Memory B cell (primary cell): ENCODE measurements around the gene LRRTM1.

ENCODE experiments used
- ATAC-seq: fragments of 150-1000 bp; cut with Tn5 transposase; 2 replicates; pipeline ENCODE4 v1.10.0; 2021; ENCODE audit warnings: low read depth, mild to moderate bottlenecking, moderate library complexity
- DNase-seq, 2 donors: peaks; one replicate each; pipeline ENCODE4 v3.0.0; 2022; ENCODE audit warnings: low spot score in 2 of 2
- H3K27ac Mint-ChIP-seq: one replicate; pipeline ENCODE4 v1.8.0; 2022; ENCODE audit warnings: mild to moderate bottlenecking, moderate library complexity, mixed read lengths
- H3K27me3 Mint-ChIP-seq: one replicate; pipeline ENCODE4 v1.8.0; 2022; ENCODE audit warnings: mixed read lengths
- H3K36me3 Mint-ChIP-seq: one replicate; pipeline ENCODE4 v1.8.0; 2022; ENCODE audit warnings: mild to moderate bottlenecking, mixed read lengths
- H3K4me1 Mint-ChIP-seq: one replicate; pipeline ENCODE4 v1.8.0; 2022; ENCODE audit warnings: mixed read lengths
- H3K4me3 Mint-ChIP-seq: one replicate; pipeline ENCODE4 v1.8.0; 2022; ENCODE audit warnings: mild to moderate bottlenecking, moderate library complexity, mixed read lengths
- H3K9me3 Mint-ChIP-seq: one replicate; pipeline ENCODE4 v1.8.0; 2022; ENCODE audit warnings: mixed read lengths

LRRTM1 gene

DNA sequence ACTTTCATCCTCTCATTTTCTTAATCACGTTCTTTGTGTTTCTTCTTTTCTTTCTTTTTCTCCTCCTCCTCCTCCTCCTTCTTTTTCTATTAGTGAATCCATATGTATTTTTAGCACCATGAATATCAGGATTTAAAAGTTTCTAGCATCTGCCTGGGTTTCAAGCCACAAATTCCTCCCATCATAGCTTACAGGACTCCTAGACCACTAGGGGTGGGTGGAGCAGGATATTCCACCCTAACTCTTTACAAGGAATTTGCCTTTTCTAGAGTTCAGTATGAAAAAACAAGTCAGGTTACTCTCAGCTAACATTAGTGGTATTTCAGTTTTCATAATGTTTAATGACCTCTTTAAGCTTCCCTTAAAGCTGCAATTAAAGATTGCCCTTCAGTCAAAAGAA lies 19.1 kb upstream of the LRRTM1 start:
- no peak for DNase-seq
- H3K4me3 Mint-ChIP-seq = no peak overlapping the region
- H3K27me3 Mint-ChIP-seq = no peaks in the 10 kb centered on the region
- no peak overlapping the region for H3K27ac Mint-ChIP-seq
- H3K4me1 Mint-ChIP-seq = no peaks in the 10 kb centered on the region
- H3K36me3 Mint-ChIP-seq = no peaks in the 10 kb centered on the region
- no peak for ATAC-seq
- H3K9me3 Mint-ChIP-seq = no peaks in the 10 kb centered on the region

DNA sequence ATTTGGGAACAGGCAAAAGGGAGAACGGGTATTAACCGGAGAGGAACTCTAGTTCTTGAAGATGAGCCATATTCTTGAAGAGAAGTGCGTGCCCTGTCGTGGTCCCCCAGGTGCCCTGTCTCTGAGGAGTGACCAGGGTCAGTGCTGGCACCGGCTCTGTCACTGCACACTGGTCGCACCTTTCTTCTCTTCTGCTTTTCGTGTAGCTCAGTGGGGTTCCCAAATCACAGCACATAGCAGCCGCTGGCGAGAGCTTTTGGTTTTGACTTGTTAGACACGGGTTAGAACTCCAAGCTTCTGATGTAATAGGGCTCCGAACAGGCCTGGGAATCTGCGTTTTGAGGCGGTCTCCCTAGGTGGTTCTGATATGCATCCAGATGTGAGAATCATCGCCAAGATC lies 18.4 kb upstream of the LRRTM1 start:
- Mint-ChIP-seq H3K27me3 (no peaks in the 10 kb centered on the region), H3K4me3 (no peak overlapping the region), H3K36me3 (no peaks in the 10 kb centered on the region), H3K4me1 (no peaks in the 10 kb centered on the region), H3K9me3 (no peaks in the 10 kb centered on the region), H3K27ac (no peak overlapping the region)
- DNase-seq (no peak), ATAC-seq (no peak)

DNA sequence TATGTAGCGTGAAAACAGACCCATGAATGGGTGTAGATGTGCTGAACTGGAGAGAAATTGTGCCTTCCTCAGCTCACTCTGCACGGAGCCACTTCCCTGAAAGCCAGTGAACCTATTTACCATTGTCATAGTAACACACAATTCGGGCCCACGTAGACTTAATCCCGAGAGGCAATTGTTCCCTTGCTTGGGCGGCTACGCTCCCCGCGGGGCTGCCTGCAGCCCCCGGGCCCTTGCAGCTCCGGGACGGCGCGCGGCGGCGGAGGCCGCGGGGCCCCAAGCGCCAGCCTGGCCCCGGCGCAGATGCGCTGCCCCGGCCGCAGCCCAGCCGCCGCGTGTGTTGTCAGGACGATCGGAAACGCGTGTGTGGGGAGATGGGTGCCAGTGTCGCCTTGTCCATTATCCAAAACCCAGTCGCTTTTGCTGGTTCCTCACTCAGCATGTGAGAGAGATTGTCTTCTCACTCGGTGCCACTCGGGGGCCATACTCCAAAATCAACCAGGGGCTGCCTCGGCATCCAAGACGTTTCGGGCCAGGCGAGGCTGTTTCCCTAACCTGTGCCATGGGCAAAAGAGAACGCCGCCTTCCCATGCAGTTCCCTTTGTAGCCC lies 17.9 kb upstream of the LRRTM1 start:
- ATAC-seq (no peak), DNase-seq (no peak)
- no peaks in the 10 kb centered on the region for H3K36me3 Mint-ChIP-seq
- no peaks in the 10 kb centered on the region for H3K4me1 Mint-ChIP-seq
- H3K27ac Mint-ChIP-seq = no peak overlapping the region
- H3K27me3 Mint-ChIP-seq = no peaks in the 10 kb centered on the region
- H3K4me3 Mint-ChIP-seq = no peak overlapping the region
- H3K9me3 Mint-ChIP-seq = peaks cover 2% of the 10 kb centered on the region

DNA sequence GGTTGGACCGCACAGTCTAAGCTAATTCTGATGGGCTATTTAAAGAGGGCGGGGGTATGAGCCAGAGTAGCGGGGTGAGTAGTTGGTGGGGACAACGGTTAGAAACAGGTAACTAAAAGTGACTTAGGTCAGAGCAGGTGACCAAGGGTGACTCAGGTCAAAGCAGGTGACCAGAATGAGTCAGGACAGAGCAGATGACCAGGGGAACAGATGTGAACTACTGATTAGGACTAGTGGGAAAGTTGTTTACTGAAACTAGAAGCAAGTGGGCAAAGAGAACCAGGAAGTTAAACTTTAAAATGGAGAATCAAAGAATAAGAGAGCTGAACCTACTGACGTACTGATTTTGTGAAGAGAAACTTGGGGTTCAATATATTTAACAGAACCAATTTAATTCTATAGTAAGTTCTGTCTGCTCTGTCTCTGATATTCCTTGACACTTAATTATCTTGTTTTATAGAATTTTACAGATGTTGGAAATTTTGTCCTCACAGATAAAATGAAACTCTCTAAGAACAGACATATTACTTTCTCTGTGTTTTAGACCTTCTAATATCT lies 7.8 kb upstream of the LRRTM1 start:
- H3K36me3 Mint-ChIP-seq = no peaks in the 10 kb centered on the region
- H3K4me1 Mint-ChIP-seq = no peaks in the 10 kb centered on the region
- H3K27me3 Mint-ChIP-seq = no peaks in the 10 kb centered on the region
- ATAC-seq (no peak), DNase-seq (no peak)
- peaks cover 4% of the 10 kb centered on the region for H3K9me3 Mint-ChIP-seq
- H3K27ac Mint-ChIP-seq = no peak overlapping the region
- H3K4me3 Mint-ChIP-seq = no peak overlapping the region

DNA sequence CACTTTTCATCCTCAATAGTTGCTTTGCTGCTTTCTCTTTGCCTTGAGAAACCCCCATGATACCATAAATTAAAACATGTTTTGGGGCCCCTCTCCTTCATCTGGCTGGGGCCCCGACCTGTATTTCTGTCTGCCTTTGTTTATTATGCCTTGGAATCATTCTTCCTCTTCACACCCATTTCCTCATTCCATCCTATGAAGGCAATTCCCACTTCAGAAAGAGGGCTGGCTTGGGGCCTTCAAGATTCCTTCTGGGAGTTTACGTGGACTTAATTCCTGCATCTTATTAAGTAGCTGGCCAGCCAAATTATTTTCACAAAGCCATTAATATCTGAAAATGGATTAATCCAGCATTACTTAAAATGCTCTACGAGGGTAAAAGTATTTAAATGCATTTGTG lies 6.8 kb upstream of the LRRTM1 start:
- Mint-ChIP-seq H3K36me3 (peaks cover under 1% of the 10 kb centered on the region), H3K9me3 (peaks cover 2% of the 10 kb centered on the region), H3K4me3 (no peak overlapping the region), H3K27ac (no peak overlapping the region), H3K27me3 (no peaks in the 10 kb centered on the region), H3K4me1 (no peaks in the 10 kb centered on the region)
- DNase-seq (no peak), ATAC-seq (no peak)

DNA sequence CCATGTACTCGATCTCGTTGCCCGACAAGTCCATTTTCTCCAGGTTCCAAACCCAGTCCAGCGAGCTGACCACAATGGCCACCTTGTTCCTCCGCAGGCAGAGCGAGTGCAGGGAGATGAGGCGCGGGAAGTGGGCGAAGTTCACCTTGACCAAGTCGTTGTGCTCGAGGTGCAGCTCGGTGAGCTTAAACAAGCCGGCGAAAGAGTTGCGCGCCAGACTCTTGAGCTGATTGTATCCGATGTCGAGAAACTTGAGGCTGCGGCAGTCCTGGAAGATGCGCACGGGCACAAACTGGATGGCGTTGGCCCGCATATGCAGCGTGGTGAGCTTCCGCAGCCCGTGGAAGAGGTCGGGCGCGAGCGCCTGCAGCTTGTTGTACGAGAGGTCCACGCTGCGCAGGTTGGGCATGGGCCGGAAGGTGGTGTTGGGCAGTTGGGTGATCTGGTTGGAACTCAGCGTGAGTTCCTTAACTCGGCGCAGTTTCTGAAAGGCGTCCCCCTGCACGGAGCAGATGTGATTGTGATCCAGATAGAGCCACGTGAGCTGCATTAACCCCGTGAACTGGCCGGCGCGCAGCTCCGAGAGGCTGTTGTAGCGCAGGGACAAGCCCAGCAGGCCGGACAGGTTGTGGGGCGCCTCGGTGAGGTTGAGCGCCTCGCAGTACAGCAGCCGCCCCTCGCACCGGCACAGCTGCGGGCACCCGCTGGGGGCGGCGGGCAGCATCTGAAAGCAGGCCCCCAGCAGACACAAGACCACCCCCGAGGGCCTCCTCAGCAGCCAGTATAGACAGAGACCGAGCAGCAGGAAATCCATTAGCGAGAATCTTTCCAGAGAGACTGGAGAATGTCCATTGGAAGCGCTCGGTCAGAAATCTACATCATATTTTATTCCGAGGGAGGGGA lies 1.3 kb downstream of the LRRTM1 start:
- peaks cover 12% of the 10 kb centered on the region for H3K27me3 Mint-ChIP-seq
- H3K9me3 Mint-ChIP-seq = peaks cover 2% of the 10 kb centered on the region
- H3K36me3 Mint-ChIP-seq = peaks cover 2% of the 10 kb centered on the region
- no peaks in the 10 kb centered on the region for H3K4me1 Mint-ChIP-seq
- ATAC-seq = no peak
- no peak for DNase-seq
- no peak overlapping the region for H3K4me3 Mint-ChIP-seq
- no peak overlapping the region for H3K27ac Mint-ChIP-seq

DNA sequence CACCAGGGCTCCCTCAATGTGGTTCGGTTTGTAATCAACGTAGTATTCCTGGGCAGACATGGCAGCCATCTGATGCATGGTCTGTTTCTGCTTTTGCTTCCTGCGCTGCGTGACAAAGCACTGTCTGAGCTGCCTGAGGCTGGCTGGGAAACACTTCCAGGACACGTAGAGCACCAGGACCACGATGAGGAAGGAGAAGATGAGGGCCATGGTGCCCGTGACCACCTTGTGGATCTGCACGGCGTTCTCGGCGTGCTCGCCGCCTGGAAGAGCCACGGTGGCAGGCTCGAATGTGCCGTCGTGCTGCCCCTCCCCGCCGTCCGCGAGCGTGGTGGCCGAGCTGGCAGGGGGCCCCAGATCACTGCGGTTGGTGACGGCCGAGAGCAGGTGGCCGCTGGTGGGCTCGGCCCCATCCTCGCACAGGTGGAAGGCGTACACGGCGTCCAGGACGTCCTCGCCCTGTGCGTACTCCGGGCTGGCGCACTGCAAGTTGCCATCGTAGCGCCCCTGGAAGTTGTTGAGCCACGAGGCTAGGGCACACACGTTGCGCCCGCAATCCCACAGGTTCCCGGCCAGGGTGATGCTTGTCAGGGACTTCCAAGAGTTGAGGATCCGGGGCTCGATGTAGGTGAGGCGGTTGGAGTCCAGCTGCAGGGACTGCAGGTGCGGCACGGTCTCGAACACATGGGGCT lies 2.1 kb downstream of the LRRTM1 start:
- Mint-ChIP-seq H3K4me3 (no peak overlapping the region), H3K36me3 (peaks cover 2% of the 10 kb centered on the region), H3K9me3 (peaks cover 2% of the 10 kb centered on the region), H3K4me1 (no peaks in the 10 kb centered on the region), H3K27ac (no peak overlapping the region), H3K27me3 (peaks cover 12% of the 10 kb centered on the region)
- DNase-seq (no peak), ATAC-seq (no peak)

DNA sequence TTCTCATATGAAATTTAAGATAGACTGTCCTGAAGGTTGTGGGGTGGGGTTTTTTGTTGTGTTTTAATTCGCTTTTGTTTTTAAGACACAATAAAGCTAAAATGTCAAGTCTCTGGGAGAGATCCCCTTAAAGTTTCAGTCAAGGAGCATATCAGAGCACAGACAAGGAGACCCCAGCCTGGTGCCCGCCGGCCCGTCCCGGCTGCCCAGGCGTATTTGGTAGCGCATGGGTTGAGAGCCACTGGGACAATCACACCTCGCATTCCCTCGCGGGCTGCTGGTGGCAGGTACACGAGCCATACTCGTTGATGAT lies 2.6 kb downstream of the LRRTM1 start:
- Mint-ChIP-seq H3K27ac (no peak overlapping the region), H3K27me3 (peaks cover 12% of the 10 kb centered on the region), H3K4me1 (no peaks in the 10 kb centered on the region), H3K9me3 (peaks cover 2% of the 10 kb centered on the region), H3K4me3 (no peak overlapping the region), H3K36me3 (peaks cover 2% of the 10 kb centered on the region)
- DNase-seq (no peak), ATAC-seq (no peak)

DNA sequence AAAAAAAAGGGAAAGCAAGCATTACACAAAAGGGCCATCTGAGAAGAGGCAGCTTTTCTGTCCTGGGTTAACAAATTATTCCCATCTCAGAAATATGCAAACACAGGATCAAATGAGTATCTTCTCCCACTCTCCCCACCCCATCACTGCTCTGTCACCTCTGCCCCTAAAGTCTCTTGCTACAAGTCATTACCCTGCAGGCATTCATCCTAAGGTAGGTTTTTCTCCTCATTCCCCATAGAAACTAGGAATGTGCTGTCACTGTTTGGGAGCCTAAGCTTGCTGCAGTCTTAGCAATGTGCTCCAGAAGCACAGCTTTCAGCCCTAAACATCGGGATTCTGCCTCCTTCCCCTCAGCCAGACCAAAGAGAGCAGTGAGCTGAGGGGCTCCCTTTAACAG lies 3.6 kb downstream of the LRRTM1 start:
- no peak for DNase-seq
- no peaks in the 10 kb centered on the region for H3K36me3 Mint-ChIP-seq
- H3K4me1 Mint-ChIP-seq = no peaks in the 10 kb centered on the region
- H3K27me3 Mint-ChIP-seq = peaks cover 12% of the 10 kb centered on the region
- no peak for ATAC-seq
- H3K9me3 Mint-ChIP-seq = no peaks in the 10 kb centered on the region
- no peak overlapping the region for H3K4me3 Mint-ChIP-seq
- H3K27ac Mint-ChIP-seq = no peak overlapping the region

DNA sequence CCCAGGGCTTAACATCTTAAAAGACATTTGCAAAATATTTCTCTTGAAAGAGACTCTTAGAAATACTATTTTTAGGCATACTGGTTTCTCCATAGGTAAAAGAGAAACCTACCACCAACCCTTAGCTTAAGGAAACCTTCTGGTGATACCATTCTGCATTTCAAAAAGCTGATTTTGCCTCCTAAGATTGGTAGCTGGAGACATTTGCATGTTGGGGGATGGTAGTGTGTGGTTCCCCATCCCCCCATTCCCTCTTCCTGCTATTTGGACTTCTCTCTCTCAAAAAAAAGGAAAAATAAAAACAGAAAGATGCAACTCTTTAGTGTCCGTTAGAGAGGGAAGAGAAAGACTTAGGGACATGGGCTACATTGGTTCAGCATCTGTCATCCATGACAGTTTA lies 4.2 kb downstream of the LRRTM1 start:
- Mint-ChIP-seq H3K9me3 (no peaks in the 10 kb centered on the region), H3K4me1 (no peaks in the 10 kb centered on the region), H3K27ac (no peak overlapping the region), H3K27me3 (peaks cover 12% of the 10 kb centered on the region), H3K4me3 (no peak overlapping the region), H3K36me3 (no peaks in the 10 kb centered on the region)
- ATAC-seq (no peak), DNase-seq (no peak)

DNA sequence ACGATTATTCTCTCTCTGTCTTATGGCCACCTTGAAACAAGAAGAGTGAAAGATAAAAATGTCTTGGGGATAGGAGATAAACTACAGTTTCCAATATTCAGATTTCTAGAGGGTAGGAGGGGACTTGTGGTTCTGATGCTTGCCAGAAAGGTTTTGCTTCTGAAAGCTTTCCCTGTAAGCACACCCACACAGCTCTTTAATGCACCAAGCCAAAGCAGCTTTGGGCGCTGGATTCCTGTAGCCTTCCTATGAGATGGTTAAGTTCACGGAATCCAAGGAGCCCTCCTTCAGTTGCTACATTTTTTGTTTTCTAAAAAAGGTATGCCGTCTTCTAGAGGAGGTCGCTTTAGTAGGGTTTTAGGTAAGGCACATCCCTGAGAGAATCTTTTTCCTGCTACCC lies 4.9 kb downstream of the LRRTM1 start:
- peaks cover 10% of the 10 kb centered on the region for H3K27me3 Mint-ChIP-seq
- ATAC-seq (no peak), DNase-seq (no peak)
- no peak overlapping the region for H3K4me3 Mint-ChIP-seq
- no peaks in the 10 kb centered on the region for H3K36me3 Mint-ChIP-seq
- H3K4me1 Mint-ChIP-seq = no peaks in the 10 kb centered on the region
- H3K27ac Mint-ChIP-seq = no peak overlapping the region
- H3K9me3 Mint-ChIP-seq = no peaks in the 10 kb centered on the region

DNA sequence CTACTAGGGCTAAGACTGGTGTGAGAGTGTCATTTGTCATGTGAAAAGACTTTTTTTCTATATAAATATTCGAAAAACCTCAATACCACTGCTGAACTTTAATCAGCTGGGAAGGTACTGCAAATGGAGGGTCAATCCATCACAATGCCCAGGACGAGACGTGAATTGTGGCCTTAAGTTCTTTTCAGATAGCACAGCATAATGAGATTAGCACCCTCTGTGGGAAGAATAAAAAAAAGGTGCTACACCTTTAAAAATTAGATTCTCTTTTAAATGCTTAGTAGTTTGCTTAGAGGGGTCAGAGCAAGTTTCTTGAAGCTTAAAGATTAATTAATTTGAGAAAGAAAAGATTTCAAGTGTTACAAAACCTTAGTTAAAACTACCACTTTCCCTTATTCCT lies 5.6 kb downstream of the LRRTM1 start:
- DNase-seq (no peak), ATAC-seq (no peak)
- no peaks in the 10 kb centered on the region for H3K9me3 Mint-ChIP-seq
- H3K27me3 Mint-ChIP-seq = peaks cover 10% of the 10 kb centered on the region
- H3K4me3 Mint-ChIP-seq = no peak overlapping the region
- no peak overlapping the region for H3K27ac Mint-ChIP-seq
- H3K36me3 Mint-ChIP-seq = no peaks in the 10 kb centered on the region
- no peaks in the 10 kb centered on the region for H3K4me1 Mint-ChIP-seq

DNA sequence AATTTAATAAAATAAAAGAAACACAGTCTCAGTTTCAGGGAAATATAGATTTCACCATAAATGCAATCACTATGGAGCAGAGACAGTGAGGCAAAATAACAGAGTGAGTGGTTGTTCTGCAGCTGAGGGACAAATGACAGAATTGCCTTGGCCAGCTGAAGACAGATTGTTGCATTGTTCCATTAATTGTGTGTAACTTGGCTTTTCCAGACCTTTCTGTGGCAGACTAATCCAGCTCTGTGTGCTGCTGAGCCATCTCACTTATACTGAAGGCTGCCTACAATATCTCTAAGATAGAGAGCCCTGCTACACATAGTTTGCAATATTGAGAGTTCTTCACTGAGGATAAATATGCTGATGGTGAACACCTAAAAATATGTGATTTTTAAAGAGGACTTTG lies 11.5 kb downstream of the LRRTM1 start:
- Mint-ChIP-seq H3K4me1 (no peaks in the 10 kb centered on the region), H3K27me3 (no peaks in the 10 kb centered on the region), H3K9me3 (peaks cover 3% of the 10 kb centered on the region), H3K36me3 (no peaks in the 10 kb centered on the region), H3K4me3 (no peak overlapping the region), H3K27ac (no peak overlapping the region)
- no peak for DNase-seq
- no peak for ATAC-seq

DNA sequence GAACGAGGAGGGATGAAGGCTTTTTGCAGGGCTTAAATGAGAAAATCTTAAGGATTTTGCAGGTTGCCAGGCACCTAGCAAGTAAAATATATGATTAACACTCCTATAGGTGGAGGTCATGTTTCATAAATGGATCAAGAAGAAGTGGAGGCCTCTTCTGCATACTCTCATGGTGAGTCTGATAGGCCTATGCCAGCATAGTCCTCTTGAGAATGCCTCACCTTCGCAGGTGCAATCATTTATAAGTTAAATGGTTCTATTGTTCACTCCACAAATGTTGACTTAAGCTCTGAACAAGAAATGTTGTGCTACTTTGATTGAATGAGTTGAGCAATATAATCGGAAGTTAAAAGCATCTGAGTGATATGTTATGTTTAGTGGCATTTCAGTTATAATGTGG lies 12.1 kb downstream of the LRRTM1 start:
- H3K4me1 Mint-ChIP-seq = no peaks in the 10 kb centered on the region
- H3K36me3 Mint-ChIP-seq = no peaks in the 10 kb centered on the region
- ATAC-seq = no peak
- DNase-seq = no peak
- H3K27me3 Mint-ChIP-seq = no peaks in the 10 kb centered on the region
- H3K9me3 Mint-ChIP-seq = peaks cover 3% of the 10 kb centered on the region
- no peak overlapping the region for H3K4me3 Mint-ChIP-seq
- no peak overlapping the region for H3K27ac Mint-ChIP-seq
